Measurements from ENCODE around the gene DHRSX.
"Not testable (repeated sequence)": the region's sequence is repeated elsewhere in the genome, so short reads cannot be mapped to it uniquely, and the experiment has no call there.

DHRSX gene

GRCh38 chrX:2497961-2498780, 2.6 kb downstream of the DHRSX start:
- no peak for DNase-seq (ENCODE audit: low read depth in 2 of 2)

GRCh38 chrX:2495595-2495994, 5.2 kb downstream of the DHRSX start:
- no peak for DNase-seq (ENCODE audit: low read depth in 2 of 2)

DNA sequence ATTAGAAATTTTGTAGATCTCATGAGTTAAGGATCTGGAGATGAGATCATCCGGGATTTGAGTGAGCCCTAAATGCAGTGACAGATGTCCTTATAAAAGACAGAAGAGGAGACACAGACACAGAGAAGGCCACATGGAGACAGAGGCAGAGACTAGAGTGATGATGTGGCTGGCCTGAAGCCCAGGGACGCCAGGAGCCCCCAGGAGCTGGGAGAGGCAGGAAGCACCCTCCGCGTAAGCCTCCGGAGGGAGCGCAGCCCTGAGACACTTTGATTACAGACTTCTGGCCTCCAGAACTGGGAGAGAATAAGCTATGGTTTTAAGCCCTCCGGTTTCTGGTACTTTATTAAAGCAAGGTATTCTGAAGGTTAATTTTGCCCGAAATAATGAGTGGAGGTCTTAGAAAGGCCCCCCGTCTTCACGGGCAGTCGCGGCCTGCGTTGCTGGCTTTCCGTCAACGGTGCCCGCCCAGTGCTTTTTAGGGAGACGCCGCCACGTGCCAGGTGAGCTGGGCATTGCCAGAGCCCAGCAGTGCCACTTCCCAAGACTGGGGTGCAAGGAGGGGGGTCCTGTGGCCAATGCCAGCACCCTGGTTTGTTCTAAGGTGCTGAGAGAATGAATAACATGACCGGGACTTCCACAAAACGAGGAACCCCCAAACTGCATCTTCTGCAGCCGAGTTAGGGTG, 8.1 kb downstream of the DHRSX start:
- DNase-seq (ENCODE audit: low read depth in 2 of 2) = no peak

- DNase-seq (ENCODE audit: low read depth in 2 of 2) = no peak
Measured at GRCh38 chrX:2490634-2491033, 10.1 kb downstream of the DHRSX start.

- no peak for DNase-seq (ENCODE audit: low read depth in 2 of 2)
Measured at GRCh38 chrX:2489446-2490445, 11.0 kb downstream of the DHRSX start.

DNA sequence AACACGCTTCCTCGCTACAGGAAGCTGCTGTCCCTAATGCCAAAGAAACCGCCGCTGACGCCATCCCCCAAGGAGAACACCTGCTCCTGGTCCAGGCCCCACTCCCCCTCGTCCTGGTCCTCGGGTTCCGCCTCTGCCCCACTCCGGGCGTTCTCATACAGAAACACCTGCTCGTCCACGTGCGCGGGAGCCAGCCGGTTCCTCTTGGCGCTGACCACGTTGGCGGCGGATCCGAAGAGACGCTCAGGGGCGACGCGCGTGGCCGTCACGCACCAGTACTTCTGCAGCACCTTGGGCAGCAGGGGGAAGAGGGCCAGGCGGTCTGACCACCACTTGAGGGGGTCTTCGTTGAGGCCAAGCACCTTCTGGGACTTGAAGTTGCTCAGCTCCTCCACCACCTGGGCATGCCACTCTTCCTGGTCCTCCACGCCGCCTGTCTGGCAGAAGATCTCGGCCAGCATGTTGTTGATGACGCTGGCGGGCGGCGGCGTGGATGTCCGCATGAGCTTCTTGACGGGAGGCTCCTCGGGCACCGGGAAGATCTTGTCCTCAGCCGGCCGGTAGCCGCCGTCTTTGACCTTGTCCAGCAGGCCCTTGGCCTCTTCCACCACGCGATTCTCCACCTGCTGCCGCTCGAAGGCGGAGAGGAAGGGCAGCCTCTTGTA, 12.0 kb downstream of the DHRSX start:
- DNase-seq (ENCODE audit: low read depth in 2 of 2) = no peak

DNA sequence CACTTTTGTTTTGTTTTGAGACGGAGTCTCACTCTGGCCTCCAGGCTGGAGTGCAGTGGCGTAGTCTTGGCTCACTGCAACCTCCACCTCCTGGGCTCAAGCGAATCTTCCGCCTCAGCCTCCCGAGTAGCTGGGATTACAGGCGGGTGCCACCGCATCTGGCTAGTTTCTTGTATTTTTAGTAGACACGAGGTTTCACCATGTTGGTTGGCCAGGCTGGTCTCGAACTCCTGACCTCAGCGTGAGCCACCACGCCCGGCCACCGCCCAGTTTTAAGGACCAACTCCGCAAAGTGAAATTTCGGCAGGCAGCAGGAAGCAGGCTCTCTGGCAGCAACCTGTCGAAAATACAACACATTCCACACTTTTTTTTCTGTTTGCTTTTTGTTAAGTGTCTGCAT, 13.4 kb downstream of the DHRSX start:
- no peak for DNase-seq (ENCODE audit: low read depth in 2 of 2)

DNA sequence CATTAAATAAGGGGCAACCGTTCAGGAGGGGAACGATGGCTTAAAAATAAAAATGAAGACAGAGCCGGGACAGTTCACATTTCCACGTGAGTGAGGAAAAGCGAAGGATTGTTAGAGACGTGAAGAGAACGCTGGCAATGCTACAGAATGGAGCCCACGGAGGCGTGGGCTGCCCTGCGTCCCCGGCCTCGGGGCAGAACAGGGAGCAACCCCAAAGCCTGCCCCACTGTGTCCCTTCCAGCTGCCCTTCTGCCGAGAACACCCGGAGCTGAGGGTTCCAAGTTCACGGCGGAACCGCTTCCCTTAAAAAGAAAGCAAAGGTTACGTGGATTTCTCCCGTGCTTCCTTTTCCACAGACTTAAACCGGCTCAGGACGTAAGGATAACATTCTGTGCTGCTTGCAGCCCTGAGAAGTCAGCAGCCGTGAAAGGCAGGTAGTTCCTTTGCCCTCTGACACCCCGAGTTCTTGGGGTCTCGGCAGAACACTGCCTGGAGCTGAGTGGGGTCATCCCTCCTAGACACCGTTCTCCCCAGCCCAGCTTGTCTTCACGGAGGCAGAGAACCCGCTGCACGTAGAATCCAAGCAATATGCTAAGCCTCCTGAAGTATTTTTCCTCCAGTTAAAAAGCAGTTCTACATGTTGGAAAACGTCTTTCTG, 14.2 kb downstream of the DHRSX start:
- DNase-seq (ENCODE audit: low read depth in 2 of 2) = no peak

GRCh38 chrX:2485789-2486345, 14.9 kb downstream of the DHRSX start:
- no peak for DNase-seq (ENCODE audit: low read depth in 2 of 2)

- DNase-seq (ENCODE audit: low read depth in 2 of 2) = no peak
Measured at GRCh38 chrX:2484721-2485648, 15.8 kb downstream of the DHRSX start.

DNA sequence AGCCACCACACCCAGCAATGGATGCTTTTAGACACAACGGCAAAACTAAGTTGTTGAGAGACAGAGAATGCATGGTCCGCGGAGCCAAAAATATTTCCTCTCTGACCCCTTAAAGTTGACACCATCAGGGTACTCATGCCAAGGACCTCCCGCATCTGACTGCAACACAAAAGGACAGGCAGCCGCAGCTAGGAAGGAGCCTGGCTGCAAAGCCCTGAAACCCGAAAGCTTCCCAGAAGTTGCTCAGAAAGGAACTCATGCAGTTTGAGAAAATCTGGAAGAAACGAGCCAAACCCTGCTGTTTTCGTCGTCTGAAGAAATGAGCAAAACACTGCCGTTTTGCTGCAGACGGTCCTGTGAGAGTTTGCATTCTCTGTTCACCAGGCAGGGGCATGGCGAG, 16.5 kb downstream of the DHRSX start:
- no peak for DNase-seq (ENCODE audit: low read depth in 2 of 2)

DNA sequence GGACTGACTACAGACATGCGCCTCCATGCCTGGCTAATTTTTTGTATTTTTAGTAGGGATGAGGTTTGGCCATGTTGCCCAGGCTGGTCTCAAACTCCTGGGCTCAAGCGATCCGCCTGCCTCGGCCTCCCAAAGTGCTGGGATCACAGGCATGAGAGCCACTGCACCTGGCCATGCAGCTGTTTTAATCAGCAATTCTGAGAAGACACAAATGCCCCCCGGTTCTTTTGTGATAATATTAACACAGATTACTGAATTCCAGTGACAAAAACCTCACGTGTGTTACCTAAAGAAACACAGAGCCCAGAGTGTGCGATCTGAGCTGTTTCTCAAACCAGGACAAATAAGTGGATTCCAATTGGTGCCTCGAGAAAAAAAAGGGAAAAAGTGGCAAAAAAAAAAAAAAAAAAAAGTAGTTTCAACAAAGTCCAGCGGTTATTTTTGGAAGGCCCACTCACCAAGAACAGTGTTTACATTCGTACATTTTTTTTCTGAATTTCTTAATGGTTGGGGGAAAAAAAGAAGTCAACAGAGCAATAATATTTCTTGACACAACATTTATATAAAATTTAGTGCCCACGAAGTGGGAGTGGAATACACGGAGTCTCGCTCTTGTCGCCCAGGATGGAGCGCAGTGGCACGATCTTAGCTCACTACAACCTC, 17.2 kb downstream of the DHRSX start:
- no peak for DNase-seq (ENCODE audit: low read depth in 2 of 2)

- not testable (repeated sequence) for DNase-seq (ENCODE audit: low read depth in 2 of 2)
Measured at GRCh38 chrX:2481597-2481996, 19.2 kb downstream of the DHRSX start.

GRCh38 chrX:2479982-2480381, 20.8 kb downstream of the DHRSX start:
- DNase-seq (ENCODE audit: low read depth in 2 of 2) = not testable (repeated sequence)

DNA sequence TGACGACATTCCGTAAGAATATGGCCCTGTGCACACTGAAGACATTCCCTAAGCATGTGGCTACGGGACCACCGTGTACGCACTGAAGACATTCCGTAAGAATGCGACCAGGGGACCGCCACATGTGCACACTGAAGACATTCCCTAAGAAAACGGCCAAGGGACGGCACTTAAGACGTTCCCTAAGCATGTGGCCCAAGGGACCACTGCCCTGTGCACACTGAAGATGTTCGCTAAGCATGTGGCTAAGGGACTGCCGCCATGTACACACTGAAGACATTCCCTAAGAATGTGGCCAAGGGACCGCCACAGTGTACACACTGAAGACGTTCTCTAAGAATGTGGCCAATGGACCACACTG, 21.4 kb downstream of the DHRSX start:
- DNase-seq (ENCODE audit: low read depth in 2 of 2) = no peak

- no peak for DNase-seq (ENCODE audit: low read depth in 2 of 2)
Measured at GRCh38 chrX:2478546-2479419, 22.0 kb downstream of the DHRSX start.

DNA sequence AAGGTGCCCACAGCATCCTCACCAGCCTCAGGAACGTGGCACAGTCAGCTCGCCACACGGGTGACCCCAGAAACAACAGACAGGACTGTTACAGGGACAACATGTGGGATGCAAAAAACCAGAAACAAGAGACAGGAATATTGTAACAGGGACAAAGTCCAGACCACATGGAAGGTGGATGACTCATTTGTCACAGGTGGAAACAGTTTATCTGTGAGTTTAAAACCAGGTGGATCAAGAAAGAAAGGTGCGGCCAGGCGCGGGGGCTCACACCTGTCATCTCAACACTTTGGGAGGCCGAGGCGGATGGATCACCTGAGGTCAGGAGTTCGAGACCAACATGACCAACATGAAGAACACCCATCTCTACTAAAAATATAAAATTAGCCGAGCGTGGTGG, 23.5 kb downstream of the DHRSX start:
- not testable (repeated sequence) for DNase-seq (ENCODE audit: low read depth in 2 of 2)

Measured in stimulated activated CD8-positive, alpha-beta memory T cell treated with anti-CD3 and anti-CD28 coated beads, Interleukin-7, amount 100 ng/mL, for 4 hours (primary cell).